ENCODE data around the gene MNS1.
"Not testable (repeated sequence)": the region's sequence is repeated elsewhere in the genome, so short reads cannot be mapped to it uniquely, and the experiment has no call there.

MNS1 gene, protein sequence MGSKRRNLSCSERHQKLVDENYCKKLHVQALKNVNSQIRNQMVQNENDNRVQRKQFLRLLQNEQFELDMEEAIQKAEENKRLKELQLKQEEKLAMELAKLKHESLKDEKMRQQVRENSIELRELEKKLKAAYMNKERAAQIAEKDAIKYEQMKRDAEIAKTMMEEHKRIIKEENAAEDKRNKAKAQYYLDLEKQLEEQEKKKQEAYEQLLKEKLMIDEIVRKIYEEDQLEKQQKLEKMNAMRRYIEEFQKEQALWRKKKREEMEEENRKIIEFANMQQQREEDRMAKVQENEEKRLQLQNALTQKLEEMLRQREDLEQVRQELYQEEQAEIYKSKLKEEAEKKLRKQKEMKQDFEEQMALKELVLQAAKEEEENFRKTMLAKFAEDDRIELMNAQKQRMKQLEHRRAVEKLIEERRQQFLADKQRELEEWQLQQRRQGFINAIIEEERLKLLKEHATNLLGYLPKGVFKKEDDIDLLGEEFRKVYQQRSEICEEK

DNA sequence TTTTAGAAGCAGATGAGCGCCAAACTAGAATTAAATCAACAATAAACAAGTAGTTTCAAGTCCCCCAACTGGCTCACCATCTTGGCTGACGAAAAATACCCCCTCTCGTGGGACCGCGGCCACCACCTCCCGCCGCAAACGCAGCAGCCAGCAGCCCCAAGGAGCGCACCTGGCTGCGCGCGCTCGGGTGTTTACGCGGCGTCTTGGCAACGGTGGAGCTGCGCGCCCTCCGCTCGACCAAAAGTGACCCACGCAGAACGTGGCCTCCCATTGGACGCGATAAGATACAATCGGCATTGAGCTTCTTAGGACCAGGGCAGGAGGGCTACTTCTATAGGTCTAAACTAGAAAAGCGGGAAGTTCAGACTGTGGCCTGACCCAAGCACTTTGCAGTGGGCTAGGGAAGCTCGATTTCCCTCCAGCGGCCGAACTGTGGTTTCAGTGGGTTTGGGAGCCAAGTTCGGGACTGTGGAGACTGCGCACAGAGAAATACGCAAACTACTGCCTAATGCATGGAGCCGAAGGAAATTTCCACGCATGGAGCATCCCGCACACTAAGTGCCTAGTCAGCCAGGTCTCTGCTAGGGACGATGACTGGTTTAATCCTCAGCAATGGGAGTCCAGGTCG is at the start of gene MNS1:
Gene MNS1, minus strand, starts transcription at position 245 of the 628 bp plus-strand sequence. Its CDS starts 165 bp downstream, at position 80.
- peak; percentile 58 for DNase-seq (ENCODE audit: low read depth)

DNA sequence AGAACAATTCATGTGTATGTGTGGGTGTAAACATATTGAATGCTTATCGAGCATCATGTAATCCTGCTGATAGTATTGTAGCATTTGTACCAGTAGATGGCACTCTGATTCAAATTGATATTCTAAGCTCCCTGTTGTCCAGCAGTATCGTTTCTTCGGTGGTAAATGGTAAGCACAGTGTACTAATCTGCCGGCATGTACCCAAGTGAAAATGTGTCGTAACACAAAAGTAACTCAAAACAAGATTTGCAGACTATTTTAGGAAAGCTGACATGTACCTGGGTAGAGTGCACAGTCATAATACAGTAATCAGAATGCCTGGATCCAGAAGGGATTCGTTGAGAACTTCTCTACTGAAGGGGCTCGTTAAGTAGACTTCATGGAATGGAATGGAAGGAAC is 31.7 kb upstream of the MNS1 start:
- DNase-seq (ENCODE audit: low read depth) = no peak

DNA sequence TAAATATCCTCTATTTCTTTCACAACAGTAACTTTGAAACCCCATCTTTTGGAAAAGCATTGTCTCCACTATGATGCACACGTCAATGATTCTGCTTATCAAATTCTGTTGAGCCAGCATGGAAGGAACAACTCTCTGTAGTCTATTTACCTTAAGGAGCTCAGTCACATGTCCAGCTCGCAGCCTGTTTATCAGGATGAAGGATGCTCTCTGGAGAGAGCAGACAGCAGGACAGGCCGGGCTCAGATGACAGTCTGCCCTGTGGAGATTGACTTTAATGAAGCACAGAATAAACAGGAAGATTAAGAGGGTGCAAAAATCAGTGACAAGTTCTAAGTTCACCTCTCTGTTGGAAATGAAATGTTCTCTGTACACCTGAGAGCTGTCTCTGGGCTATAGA is 30.6 kb upstream of the MNS1 start:
- DNase-seq (ENCODE audit: low read depth) = no peak

DNA sequence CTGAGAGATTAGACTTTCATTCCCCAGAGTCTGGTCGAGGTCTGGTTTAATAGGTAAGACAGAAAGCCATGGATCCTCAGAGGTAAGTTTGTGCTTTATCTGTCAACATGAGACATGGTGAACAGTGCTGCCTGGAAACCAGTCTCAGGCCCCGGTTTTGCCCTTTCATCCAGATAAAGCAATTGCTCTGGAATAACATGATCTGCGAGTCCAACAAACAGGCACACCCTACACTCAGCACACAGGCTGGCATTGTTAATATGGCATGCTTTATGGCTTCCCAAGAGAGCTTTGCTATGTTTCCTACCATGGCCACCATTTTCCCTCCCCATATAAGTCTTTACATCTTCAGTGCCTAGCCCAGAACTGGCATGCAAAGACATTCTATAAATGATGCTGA is 30.1 kb upstream of the MNS1 start:
- no peak for DNase-seq (ENCODE audit: low read depth)

DNA sequence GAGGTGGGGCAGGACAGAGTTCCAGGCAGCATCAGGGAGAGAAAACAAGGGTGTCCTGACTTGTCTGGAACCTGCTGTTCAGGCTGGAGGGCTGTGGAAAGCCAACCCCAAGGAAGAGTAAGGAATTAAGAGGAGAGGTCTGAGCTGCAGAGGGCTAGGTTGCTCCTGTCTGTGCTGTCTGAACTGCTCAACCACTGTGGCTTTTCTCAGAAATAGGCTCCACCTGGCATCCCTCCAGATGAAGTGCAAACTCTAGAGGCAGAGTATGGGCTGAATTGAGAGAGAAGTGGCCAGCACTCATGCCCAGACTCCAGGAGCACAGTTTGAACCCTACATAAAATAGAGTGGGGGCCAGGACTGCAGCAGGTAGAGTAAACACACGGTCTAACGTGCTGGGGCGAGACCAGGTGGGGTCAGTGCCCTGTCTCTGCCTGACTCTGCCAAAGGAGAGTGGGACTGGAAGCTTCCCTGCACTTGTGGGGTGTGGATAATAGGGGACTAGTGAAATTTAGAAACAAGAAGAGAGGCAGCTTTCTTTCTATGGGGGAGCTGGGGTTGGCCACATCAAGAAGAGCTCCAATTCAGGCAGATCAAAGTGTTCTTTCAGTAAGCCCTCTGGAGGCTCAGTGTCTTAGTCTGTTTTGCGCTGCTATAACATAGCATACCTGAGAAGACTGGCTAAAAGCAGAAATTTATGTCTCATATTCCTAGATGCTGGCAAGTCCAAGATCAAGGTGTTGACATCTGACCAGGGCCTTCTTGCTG is 28.0 kb upstream of the MNS1 start:
- DNase-seq (ENCODE audit: low read depth) = no peak

DNA sequence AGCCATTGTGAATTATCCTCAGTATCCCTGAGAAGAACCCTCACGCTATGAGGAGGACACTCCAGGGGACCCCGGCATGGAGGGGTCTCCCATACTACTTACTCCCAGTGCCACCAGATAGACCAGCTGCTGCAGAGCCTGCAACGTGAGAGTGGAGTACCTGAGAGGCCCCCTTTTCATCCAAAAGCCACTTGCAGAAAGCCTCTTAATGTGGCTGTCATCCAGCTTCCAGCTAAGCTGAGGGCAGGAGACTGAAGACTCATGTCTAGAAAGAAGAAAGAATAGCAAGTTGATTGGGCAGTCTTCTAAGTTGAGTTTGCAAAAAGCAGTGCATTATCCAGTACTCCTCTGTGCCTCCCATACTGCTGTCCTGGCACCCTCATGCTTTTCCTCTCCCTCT is 27.3 kb upstream of the MNS1 start:
- DNase-seq (ENCODE audit: low read depth) = no peak

DNA sequence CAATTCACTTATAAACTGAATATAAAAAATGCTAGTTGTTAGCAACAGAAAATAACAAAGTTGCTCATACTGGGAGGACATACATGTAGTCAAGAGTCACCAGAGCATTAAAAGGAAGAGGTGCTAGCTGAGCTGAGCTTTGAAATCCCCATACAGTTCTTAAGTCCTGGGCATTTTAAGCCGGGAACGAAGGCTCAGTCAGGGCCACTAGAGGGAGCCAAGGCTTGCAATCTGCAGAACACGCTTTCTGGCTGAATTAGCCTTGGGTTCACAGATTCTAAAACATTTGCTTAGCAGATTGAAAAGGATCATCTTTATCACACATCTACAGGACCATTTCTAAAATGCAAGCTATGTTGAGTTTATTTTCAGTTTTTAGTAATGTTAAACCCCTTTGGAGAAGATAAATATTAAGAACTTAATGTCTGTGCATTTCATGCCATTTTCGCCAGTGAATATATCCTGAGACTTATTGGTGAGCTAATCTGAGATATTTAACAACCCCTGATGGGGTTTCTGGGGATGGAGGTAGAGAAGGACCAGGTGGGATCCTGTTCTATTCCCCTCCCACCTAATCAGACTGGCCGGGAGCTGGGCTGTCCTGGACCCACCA is 26.3 kb upstream of the MNS1 start:
- peak; percentile 28 for DNase-seq (ENCODE audit: low read depth)

DNA sequence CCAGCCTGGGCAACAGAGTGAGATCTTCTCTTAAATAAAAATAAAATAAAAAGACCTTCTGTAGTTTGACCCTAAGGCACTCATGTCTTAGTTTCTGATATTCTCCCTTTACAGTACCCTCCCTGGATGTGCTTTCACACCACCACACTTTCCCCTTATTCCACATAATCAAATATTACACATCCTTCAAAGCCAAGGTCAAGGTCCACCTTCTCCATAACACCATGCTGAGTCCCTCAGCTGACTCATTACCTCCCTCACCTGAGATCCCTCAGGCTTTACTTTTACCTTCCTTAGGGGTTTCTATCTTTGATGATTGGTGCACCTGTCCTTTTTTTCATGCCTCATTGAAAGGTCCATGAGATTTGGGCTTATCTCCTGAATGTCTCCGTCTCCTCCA is 25.5 kb upstream of the MNS1 start:
- no peak for DNase-seq (ENCODE audit: low read depth)

DNA sequence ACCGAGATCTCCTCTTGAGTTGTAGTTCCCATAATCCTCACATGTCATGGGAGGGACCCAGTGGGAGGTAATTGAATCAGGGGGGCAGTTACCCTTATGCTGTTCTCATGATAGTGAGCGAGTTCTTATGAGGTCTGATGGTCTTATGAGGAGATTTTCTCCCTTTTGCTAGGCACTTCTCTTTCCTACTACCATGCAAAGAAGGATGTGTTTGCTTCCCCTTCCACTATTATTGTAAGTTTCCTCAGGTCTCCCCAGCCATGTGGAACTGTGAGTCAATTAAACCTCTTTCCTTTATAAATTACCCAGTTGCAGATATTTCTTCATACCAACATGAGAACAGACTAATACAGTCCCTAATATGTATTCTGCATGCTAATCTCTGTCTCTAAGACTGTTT is 21.3 kb upstream of the MNS1 start:
- not testable (repeated sequence) for DNase-seq (ENCODE audit: low read depth)

DNA sequence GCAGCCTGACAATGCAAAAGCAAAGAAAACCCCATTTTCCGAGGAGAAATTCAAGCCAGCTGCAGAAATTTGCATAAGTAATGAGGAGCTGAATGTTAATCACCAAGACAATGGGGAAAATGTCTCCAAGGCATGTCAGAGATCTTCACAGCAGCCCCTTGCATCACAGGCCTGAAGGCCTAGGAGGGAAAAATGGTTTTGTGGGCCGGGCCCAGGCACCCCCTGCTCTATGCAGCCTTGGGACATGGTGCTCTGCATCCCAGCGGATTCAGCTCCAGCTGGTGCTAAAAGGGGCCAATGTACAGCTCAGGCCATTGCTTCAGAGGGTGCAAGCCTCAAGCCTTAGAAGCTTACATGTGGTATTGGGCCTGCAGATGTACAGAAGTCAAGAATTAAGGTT is 20.5 kb upstream of the MNS1 start:
- DNase-seq (ENCODE audit: low read depth) = not testable (repeated sequence)

DNA sequence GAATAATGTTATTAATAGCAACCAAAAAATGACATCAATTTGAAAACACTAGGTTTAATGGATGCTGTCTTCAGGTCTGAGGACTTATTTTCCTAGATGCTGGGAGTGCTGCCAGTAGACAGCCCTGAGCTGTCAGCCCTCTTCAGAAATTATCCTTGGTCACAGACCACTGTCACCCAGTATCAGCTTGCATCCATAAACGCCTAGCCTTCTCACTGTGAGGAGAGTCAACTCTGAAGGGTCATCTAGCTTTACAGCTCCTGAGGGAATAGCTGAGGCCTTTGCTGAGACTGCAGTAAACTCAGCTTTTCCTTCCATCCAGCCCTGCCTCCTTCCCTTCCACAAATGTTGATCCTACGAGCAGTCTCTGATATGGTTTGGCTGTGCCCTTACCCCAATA is 19.4 kb upstream of the MNS1 start:
- DNase-seq (ENCODE audit: low read depth) = no peak

DNA sequence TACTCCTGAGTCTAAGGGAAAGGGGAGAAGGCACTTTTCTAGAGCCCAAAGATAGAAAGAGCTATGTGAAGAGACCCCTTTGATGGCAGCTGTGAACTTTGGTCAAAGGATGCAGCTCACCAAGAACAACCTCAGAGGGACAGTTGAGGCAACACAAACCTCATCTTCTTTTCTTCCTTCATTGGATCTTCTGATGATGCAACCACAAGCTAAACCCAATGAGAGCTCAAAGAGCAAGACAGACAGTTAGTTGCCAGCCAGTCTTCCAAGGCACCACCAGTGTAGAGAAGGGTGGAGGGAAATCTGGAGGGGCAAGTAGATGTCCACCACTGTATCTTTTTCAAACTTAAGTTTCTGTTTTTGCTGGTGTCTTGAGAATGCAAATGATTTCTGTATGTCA is 10.4 kb upstream of the MNS1 start:
- DNase-seq (ENCODE audit: low read depth) = no peak

DNA sequence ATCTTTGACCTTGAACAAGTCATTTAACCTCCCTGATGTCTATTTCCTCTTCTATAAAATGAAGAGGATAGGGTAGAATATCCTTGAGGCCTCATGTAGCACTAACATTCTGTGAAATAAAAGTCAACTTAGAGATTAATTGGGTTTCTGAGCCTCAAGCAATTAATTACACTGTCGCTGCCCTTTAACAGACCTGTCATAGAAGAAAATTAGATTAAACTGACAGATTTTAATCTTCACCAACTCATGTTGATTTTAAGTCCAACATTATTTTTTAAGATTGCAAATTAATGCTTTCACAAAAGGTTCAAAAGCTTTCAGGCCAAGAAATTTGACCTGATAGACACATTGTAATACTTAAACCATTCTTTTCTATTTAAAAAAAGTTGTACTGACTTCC is 8.1 kb upstream of the MNS1 start:
- DNase-seq (ENCODE audit: low read depth) = no peak

DNA sequence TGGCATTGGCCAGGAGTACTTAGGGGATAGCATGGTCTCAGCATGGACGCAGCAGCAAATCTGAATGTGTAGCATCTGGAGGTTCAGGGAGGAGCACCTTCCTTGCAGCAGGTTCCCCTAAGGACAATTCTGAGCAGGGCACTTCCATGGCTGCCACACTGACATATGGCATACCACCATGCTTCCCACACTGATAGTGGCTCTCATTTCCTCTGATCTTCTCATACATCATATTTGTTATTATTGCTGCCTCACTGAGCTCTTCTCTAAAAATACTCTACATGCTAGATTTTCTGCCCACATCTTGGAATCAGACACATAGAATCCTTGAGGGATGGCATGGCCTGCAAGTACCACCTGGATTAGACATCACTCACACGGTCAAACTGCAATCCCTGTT is 7.3 kb upstream of the MNS1 start:
- no peak for DNase-seq (ENCODE audit: low read depth)

DNA sequence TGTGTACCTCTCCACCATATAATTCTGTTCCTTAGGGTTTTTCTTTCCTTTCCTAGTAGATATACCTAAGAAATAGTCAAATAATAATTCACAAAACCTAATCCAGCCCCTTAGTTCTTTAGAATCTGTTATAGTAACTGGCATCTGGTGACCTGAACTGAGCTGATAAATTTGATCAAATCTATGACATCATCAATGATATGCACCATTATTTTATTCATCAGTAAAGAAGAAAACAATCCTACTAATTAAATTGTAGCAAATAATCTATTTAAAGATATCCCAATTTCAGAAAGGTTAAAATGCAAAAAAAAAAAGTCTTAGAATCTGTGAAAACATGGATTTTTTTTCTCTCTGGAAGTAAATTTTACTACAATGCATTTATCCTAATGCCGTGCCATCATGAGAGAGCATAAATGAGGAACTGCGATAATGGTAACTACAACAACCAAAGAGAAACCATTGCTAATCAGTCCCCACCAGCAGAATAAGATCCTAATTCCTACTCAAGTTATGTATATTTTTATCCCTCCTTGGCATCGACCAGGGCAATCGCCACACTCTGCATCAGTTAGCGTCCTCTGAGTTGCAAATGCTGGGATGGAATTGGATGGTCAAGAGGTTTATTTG is 6.6 kb upstream of the MNS1 start:
- no peak for DNase-seq (ENCODE audit: low read depth)

DNA sequence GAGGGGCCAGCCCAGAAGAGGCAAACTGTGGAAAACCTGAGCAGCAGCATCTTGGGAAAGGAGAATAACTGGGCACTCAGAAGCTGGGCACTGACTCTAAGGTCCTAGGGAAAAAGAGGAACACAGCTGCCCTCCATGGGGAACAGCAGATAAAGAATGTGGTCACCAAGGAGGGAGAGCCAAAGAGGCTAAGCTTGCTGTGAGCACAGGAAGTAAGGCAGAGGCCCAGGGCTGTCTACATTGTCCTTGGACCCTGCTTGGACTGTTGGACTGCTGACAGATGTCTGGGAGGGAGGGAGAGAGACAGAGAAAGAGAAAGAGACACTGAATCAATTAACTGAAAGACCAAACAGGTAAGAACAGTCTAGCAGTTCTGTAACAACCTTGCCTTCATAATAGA is 4.5 kb upstream of the MNS1 start:
- no peak for DNase-seq (ENCODE audit: low read depth)

DNA sequence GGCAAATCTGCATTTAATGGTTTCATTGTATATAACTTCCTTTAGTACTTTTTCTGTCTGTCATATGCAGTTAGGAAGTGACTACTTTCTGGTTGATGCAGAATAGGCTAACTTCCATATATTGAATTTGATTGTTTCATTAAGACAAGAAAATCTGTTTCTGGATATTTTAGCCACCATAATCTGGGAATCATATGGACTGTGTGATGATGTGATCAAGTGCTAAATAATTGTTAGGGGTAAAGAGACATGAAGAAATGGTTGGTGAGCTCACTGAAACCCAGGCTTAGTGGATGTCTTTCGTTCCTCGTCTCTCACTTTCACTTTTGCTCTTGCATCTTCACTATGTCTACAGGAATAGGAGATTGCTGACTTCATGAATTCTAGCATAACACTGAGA is 3.5 kb upstream of the MNS1 start:
- no peak for DNase-seq (ENCODE audit: low read depth)

DNA sequence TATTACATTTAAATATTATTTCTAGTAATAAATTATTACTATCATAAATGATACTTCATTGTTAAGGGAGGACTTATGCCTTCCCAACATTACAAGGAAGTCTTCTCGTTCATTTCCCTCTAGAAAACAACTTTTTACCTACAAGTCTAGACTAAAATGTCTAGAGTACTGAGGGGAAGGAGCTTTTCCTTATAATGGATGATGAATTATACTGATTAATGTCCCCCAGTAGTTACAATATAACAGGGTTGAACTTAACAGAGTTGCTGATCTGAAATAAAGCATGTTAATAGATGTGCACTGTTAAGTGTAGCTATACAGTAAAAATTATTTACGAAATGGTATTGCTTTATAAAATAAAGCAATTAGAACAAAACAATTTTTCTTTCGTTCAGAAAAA is 2.7 kb upstream of the MNS1 start:
- no peak for DNase-seq (ENCODE audit: low read depth)

DNA sequence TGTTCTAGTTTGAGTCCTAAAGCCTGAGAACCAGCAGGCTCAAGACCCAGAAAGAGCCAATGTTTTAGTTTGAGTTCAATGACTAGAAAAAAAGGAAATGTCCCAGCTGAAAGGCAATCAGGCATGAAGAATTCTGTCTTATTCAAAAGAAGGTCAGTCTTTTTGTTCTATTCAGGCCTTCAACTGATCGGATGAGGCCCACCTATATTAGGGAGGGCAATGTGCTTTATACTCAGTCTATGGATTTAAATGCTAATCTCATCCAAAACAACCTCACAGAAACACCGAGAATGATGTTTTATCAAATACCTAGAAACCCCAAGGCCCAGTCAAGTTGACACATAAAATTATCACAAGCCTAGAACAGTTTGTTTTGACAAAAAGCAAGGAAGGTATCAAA is 4.0 kb downstream of the MNS1 start:
- DNase-seq (ENCODE audit: low read depth) = no peak

DNA sequence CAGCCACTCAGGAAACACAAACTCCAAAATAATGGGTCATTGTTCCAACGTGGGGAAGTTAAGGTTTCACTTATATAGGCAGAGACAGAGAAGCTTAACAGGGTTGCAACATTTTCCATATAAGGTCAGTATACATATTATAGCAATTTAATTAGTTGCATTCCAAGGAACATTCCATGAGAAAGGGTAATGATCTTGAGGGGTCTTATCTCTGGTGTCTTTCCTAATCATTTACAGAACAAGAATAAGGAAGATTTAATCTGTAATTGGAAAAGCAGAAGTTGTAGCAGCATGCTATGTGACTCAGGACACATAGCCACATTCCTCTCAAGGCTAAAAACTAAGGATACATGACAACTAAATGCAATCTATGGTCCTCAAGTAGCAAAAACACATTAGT is 4.9 kb downstream of the MNS1 start:
- DNase-seq (ENCODE audit: low read depth) = no peak

DNA sequence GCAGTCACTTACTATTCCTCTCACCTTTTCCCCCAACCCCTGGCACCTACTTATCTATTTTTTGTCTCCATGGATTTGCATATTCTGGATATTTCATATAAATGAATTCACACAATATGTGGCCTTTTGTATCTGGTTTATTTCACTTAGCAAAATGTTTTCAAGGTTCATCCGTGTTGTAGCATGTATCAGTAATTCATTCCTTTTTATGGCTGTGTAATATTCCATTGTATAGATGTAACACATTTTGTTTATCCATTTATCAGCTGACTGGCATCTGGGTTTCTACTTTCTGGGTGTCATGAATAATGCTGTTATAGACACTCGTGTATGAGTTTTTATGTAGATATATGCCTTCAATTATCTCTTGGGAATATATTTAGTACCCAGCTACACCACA is 5.8 kb downstream of the MNS1 start:
- no peak for DNase-seq (ENCODE audit: low read depth)

DNA sequence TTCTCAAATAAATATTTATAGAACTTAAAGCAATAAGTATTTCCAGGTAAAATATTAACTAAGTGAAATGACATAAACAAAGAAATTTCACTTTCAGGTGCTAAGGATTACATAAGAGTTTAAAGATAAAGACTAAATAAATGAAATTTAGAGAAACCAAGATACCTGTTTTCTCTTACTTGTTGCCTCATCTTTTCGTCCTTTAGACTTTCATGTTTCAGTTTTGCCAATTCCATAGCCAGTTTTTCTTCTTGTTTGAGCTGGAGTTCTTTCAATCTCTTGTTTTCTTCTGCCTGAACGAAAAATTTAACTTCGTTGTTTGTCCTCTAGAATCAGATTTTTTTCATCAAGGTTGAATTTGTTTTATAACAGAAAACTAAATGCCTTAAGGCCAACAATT is 8.7 kb downstream of the MNS1 start:
- DNase-seq (ENCODE audit: low read depth) = no peak
